ENCODE measurements around the gene HSD17B12.
A peak's percentile ranks its signal among the peaks of the same experiment; 100 is the strongest.

The HSD17B12 gene

GRCh38 chr11:43686207-43686606, 5.7 kb downstream of the HSD17B12 start:
- POLR2A ChIA-PET = no interaction called here
- 51% methylated on average over 4 of the region's 5 CpGs for WGBS (ENCODE audit: insufficient coverage)
- no peaks in the 10 kb centered on the region for H3K27me3 ChIP-seq (replicated peaks in 2 of 5; ENCODE audit: control insufficient read depth in 4 of 5, insufficient read depth in 5 of 5, low read length in 4 of 5)
- peaks cover 0 to 30% (median 2%) of the 10 kb centered on the region in 4 experiments for H3K36me3 ChIP-seq (ENCODE audit: control insufficient read depth in 4 of 4, insufficient read depth in 4 of 4, low read length in 3 of 4)
- H3K27ac ChIP-seq (ENCODE audit: insufficient read depth in 1 of 2, low read depth in 1 of 2, low read length in 2 of 2, poor library complexity in 1 of 2, severe bottlenecking in 2 of 2) = no peak overlapping the region
- peak; percentile 26 to 88 (median 65) for DNase-seq
- H3K9me3 ChIP-seq (ENCODE audit: control extremely low read depth in 1 of 5, control insufficient read depth in 4 of 5, insufficient read depth in 2 of 5, low read depth in 1 of 5, low read length in 4 of 5) = no peaks in the 10 kb centered on the region
- no peak overlapping the region for H3K4me3 ChIP-seq (ENCODE audit: control insufficient read depth in 1 of 7, extremely low read depth in 1 of 7, insufficient read depth in 4 of 7, low read depth in 2 of 7, low read length in 6 of 7)
- peaks cover 5 to 41% (median 24%) of the 10 kb centered on the region in 4 experiments for H3K4me1 ChIP-seq (ENCODE audit: control extremely low read depth in 1 of 4, control insufficient read depth in 4 of 4, insufficient read depth in 4 of 4, low read length in 3 of 4)
- CTCF ChIA-PET = interaction anchor here (0.6 to 1.4 kb wide), 2 partner anchors 20 to 58 kb away, joined by 3 read pairs; no protein-coding TSS in a partner anchor

GRCh38 chr11:43687120-43687791, 6.7 kb downstream of the HSD17B12 start:
- Histone ChIP-seq H3K27ac (ENCODE audit: insufficient read depth in 1 of 2, low read depth in 1 of 2, low read length in 2 of 2, poor library complexity in 1 of 2, severe bottlenecking in 2 of 2) (no peak overlapping the region), H3K4me3 (ENCODE audit: control insufficient read depth in 1 of 7, extremely low read depth in 1 of 7, insufficient read depth in 4 of 7, low read depth in 2 of 7, low read length in 6 of 7) (no peak overlapping the region), H3K36me3 (ENCODE audit: control insufficient read depth in 4 of 4, insufficient read depth in 4 of 4, low read length in 3 of 4) (peaks cover 0 to 37% (median 2%) of the 10 kb centered on the region in 4 experiments), H3K9me3 (ENCODE audit: control extremely low read depth in 1 of 5, control insufficient read depth in 4 of 5, insufficient read depth in 2 of 5, low read depth in 1 of 5, low read length in 4 of 5) (no peaks in the 10 kb centered on the region), H3K4me1 (ENCODE audit: control extremely low read depth in 1 of 4, control insufficient read depth in 4 of 4, insufficient read depth in 4 of 4, low read length in 3 of 4) (peaks cover 8 to 38% (median 23%) of the 10 kb centered on the region in 4 experiments), H3K27me3 (replicated peaks in 2 of 5; ENCODE audit: control insufficient read depth in 4 of 5, insufficient read depth in 5 of 5, low read length in 4 of 5) (no peaks in the 10 kb centered on the region)
- ChIA-PET POLR2A (no interaction called here), CTCF (interaction anchor here (0.7 kb wide), 1 partner anchor 12 kb away, joined by 3 read pairs; no protein-coding TSS in a partner anchor)
- WGBS (ENCODE audit: insufficient coverage) = 36% methylated on average over 3 of the region's 3 CpGs
- DNase-seq = no peak

GRCh38 chr11:43688394-43688793, 7.9 kb downstream of the HSD17B12 start:
- Histone ChIP-seq H3K36me3 (ENCODE audit: control insufficient read depth in 4 of 4, insufficient read depth in 4 of 4, low read length in 3 of 4) (peaks cover 0 to 38% (median 0%) of the 10 kb centered on the region in 4 experiments), H3K27ac (ENCODE audit: insufficient read depth in 1 of 2, low read depth in 1 of 2, low read length in 2 of 2, poor library complexity in 1 of 2, severe bottlenecking in 2 of 2) (no peak overlapping the region), H3K9me3 (ENCODE audit: control extremely low read depth in 1 of 5, control insufficient read depth in 4 of 5, insufficient read depth in 2 of 5, low read depth in 1 of 5, low read length in 4 of 5) (no peaks in the 10 kb centered on the region), H3K27me3 (replicated peaks in 2 of 5; ENCODE audit: control insufficient read depth in 4 of 5, insufficient read depth in 5 of 5, low read length in 4 of 5) (no peaks in the 10 kb centered on the region), H3K4me1 (ENCODE audit: control extremely low read depth in 1 of 4, control insufficient read depth in 4 of 4, insufficient read depth in 4 of 4, low read length in 3 of 4) (peaks cover 8 to 42% (median 24%) of the 10 kb centered on the region in 4 experiments), H3K4me3 (ENCODE audit: control insufficient read depth in 1 of 7, extremely low read depth in 1 of 7, insufficient read depth in 4 of 7, low read depth in 2 of 7, low read length in 6 of 7) (no peak overlapping the region)
- no peak for DNase-seq
- POLR2A ChIA-PET = no interaction called here
- CTCF ChIA-PET = no interaction called here
- WGBS (ENCODE audit: insufficient coverage) = 67% methylated on average over 3 of the region's 4 CpGs

GRCh38 chr11:43689167-43689566, 8.6 kb downstream of the HSD17B12 start:
- POLR2A ChIA-PET = no interaction called here
- H3K27ac ChIP-seq (ENCODE audit: insufficient read depth in 1 of 2, low read depth in 1 of 2, low read length in 2 of 2, poor library complexity in 1 of 2, severe bottlenecking in 2 of 2) = no peak overlapping the region
- CTCF ChIA-PET = no interaction called here
- H3K9me3 ChIP-seq (ENCODE audit: control extremely low read depth in 1 of 5, control insufficient read depth in 4 of 5, insufficient read depth in 2 of 5, low read depth in 1 of 5, low read length in 4 of 5) = no peaks in the 10 kb centered on the region
- peaks cover 14 to 50% (median 24%) of the 10 kb centered on the region in 4 experiments for H3K4me1 ChIP-seq (ENCODE audit: control extremely low read depth in 1 of 4, control insufficient read depth in 4 of 4, insufficient read depth in 4 of 4, low read length in 3 of 4)
- peak; percentile 30 to 86 (median 68) for DNase-seq
- no CpG with 5 or more reads among the region's 2 CpGs for WGBS (ENCODE audit: insufficient coverage)
- H3K27me3 ChIP-seq (replicated peaks in 2 of 5; ENCODE audit: control insufficient read depth in 4 of 5, insufficient read depth in 5 of 5, low read length in 4 of 5) = no peaks in the 10 kb centered on the region
- peaks cover 0 to 36% (median 0%) of the 10 kb centered on the region in 4 experiments for H3K36me3 ChIP-seq (ENCODE audit: control insufficient read depth in 4 of 4, insufficient read depth in 4 of 4, low read length in 3 of 4)
- H3K4me3 ChIP-seq (ENCODE audit: control insufficient read depth in 1 of 7, extremely low read depth in 1 of 7, insufficient read depth in 4 of 7, low read depth in 2 of 7, low read length in 6 of 7) = no peak overlapping the region

GRCh38 chr11:43690929-43691725, 10.6 kb downstream of the HSD17B12 start:
- POLR2A ChIA-PET = no interaction called here
- Histone ChIP-seq H3K4me3 (ENCODE audit: control insufficient read depth in 1 of 7, extremely low read depth in 1 of 7, insufficient read depth in 4 of 7, low read depth in 2 of 7, low read length in 6 of 7) (no peak overlapping the region), H3K27ac (ENCODE audit: insufficient read depth in 1 of 2, low read depth in 1 of 2, low read length in 2 of 2, poor library complexity in 1 of 2, severe bottlenecking in 2 of 2) (no peak overlapping the region), H3K36me3 (ENCODE audit: control insufficient read depth in 4 of 4, insufficient read depth in 4 of 4, low read length in 3 of 4) (peaks cover 0 to 24% (median 0%) of the 10 kb centered on the region in 4 experiments), H3K27me3 (replicated peaks in 2 of 5; ENCODE audit: control insufficient read depth in 4 of 5, insufficient read depth in 5 of 5, low read length in 4 of 5) (no peaks in the 10 kb centered on the region), H3K4me1 (ENCODE audit: control extremely low read depth in 1 of 4, control insufficient read depth in 4 of 4, insufficient read depth in 4 of 4, low read length in 3 of 4) (peaks cover 15 to 44% (median 25%) of the 10 kb centered on the region in 4 experiments), H3K9me3 (ENCODE audit: control extremely low read depth in 1 of 5, control insufficient read depth in 4 of 5, insufficient read depth in 2 of 5, low read depth in 1 of 5, low read length in 4 of 5) (no peaks in the 10 kb centered on the region)
- DNase-seq = peak in 2 of 3 donors; percentile 36 to 50
- CTCF ChIA-PET = interaction anchor here (1.5 kb wide), 1 partner anchor 113 kb away, joined by 3 read pairs; no protein-coding TSS in a partner anchor
- 43% methylated on average over 5 of the region's 6 CpGs for WGBS (ENCODE audit: insufficient coverage)

GRCh38 chr11:43691806-43692205, 11.3 kb downstream of the HSD17B12 start:
- Histone ChIP-seq H3K4me3 (ENCODE audit: control insufficient read depth in 1 of 7, extremely low read depth in 1 of 7, insufficient read depth in 4 of 7, low read depth in 2 of 7, low read length in 6 of 7) (no peak overlapping the region), H3K27me3 (replicated peaks in 2 of 5; ENCODE audit: control insufficient read depth in 4 of 5, insufficient read depth in 5 of 5, low read length in 4 of 5) (no peaks in the 10 kb centered on the region), H3K4me1 (ENCODE audit: control extremely low read depth in 1 of 4, control insufficient read depth in 4 of 4, insufficient read depth in 4 of 4, low read length in 3 of 4) (peaks cover 15 to 38% (median 23%) of the 10 kb centered on the region in 4 experiments), H3K27ac (ENCODE audit: insufficient read depth in 1 of 2, low read depth in 1 of 2, low read length in 2 of 2, poor library complexity in 1 of 2, severe bottlenecking in 2 of 2) (no peak overlapping the region), H3K36me3 (ENCODE audit: control insufficient read depth in 4 of 4, insufficient read depth in 4 of 4, low read length in 3 of 4) (peaks cover 0 to 22% (median 0%) of the 10 kb centered on the region in 4 experiments), H3K9me3 (ENCODE audit: control extremely low read depth in 1 of 5, control insufficient read depth in 4 of 5, insufficient read depth in 2 of 5, low read depth in 1 of 5, low read length in 4 of 5) (no peaks in the 10 kb centered on the region)
- no peak for DNase-seq
- WGBS (ENCODE audit: insufficient coverage) = no CpG with 5 or more reads among the region's 1 CpG
- POLR2A ChIA-PET = no interaction called here
- CTCF ChIA-PET = interaction anchor here (1.5 kb wide), 1 partner anchor 114 kb away, joined by 3 read pairs; no protein-coding TSS in a partner anchor

All from common myeloid progenitor, CD34-positive (primary cell).